ENCODE measurements around the gene SLC11A2.

DNA sequence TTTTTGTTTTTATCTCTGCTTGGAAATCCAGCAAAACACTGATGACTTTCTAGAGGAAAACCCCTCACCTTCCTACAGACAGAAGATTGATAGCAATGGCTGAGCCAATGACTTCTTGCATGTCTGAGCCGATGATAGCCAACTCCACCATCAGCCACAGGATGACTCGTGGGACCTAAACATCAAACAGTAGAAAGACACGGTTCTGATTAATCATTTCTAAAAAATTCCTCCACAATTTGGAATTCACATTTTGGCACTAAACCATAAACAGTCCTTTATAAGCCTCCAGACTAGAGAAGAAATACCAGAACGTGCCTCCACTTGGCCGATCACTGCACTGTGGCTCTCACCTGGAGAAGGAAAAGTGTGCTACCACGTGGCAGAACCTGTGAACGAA is 25.9 kb downstream of the SLC11A2 start:
- TF ChIP-seq, protein P1, sequence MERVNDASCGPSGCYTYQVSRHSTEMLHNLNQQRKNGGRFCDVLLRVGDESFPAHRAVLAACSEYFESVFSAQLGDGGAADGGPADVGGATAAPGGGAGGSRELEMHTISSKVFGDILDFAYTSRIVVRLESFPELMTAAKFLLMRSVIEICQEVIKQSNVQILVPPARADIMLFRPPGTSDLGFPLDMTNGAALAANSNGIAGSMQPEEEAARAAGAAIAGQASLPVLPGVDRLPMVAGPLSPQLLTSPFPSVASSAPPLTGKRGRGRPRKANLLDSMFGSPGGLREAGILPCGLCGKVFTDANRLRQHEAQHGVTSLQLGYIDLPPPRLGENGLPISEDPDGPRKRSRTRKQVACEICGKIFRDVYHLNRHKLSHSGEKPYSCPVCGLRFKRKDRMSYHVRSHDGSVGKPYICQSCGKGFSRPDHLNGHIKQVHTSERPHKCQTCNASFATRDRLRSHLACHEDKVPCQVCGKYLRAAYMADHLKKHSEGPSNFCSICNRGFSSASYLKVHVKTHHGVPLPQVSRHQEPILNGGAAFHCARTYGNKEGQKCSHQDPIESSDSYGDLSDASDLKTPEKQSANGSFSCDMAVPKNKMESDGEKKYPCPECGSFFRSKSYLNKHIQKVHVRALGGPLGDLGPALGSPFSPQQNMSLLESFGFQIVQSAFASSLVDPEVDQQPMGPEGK (CRISPR knock-in tag; IDR thresholded peaks at IDR 0.05; ENCODE audit: borderline replicate concordance) = no peak
- no peak for TF ChIP-seq RARB (CRISPR knock-in tag; IDR thresholded peaks at IDR 0.05)
- no peak for TF ChIP-seq ZNF565 (CRISPR knock-in tag; conservative IDR thresholded peaks at IDR 0.05; ENCODE audit: low read depth)
- no peak for TF ChIP-seq TCF4 (CRISPR knock-in tag; IDR thresholded peaks at IDR 0.05; ENCODE audit: borderline replicate concordance)
- TF ChIP-seq ZC3H10 (CRISPR knock-in tag; IDR thresholded peaks at IDR 0.05) = no peak
- TF ChIP-seq ESRRG (CRISPR knock-in tag; IDR thresholded peaks at IDR 0.05) = no peak
- TF ChIP-seq ZFP30 (CRISPR knock-in tag; IDR thresholded peaks at IDR 0.05) = no peak
